GM12874 (cell line): Measurements from ENCODE around the gene TNS4.

Experiments
- CTCF ChIP-seq: IDR thresholded peaks from 2 replicates; pipeline ENCODE4 v1.5.1; 2011; ENCODE audit warnings: low read depth, mild to moderate bottlenecking, control low read depth, low read length, moderate library complexity; ENCODE audit not compliant: insufficient read depth

The TNS4 gene

GRCh38 chr17:40484285-40484972 is 17.0 kb downstream of the TNS4 start:
- no peak for TF ChIP-seq CTCF

GRCh38 chr17:40483679-40484078 is 17.7 kb downstream of the TNS4 start:
- TF ChIP-seq CTCF: no peak

GRCh38 chr17:40482722-40483121 is 18.7 kb downstream of the TNS4 start:
- TF ChIP-seq CTCF: no peak

GRCh38 chr17:40481106-40481505 is 20.3 kb downstream of the TNS4 start:
- no peak for TF ChIP-seq CTCF

- TF ChIP-seq CTCF: no peak
These were observed 20.9 kb downstream of the TNS4 start for GRCh38 chr17:40480501-40481003.

- TF ChIP-seq CTCF: no peak
These were observed 21.5 kb downstream of the TNS4 start for GRCh38 chr17:40479754-40480480.

GRCh38 chr17:40478486-40478885 is 22.9 kb downstream of the TNS4 start:
- TF ChIP-seq CTCF: no peak
